GM12892 (cell line): ENCODE data around the gene CAPRIN1.

Experiments
- DNase-seq: peaks from one replicate; pipeline ENCODE4 v3.0.0; 2011; ENCODE audit not compliant: insufficient read length
- FAIRE-seq: peaks from 2 replicates; lab custom pipeline; 2011; peaks lifted over from hg19 to GRCh38; lab: Jason Lieb, UNC
- POLR2A ChIP-seq: IDR thresholded peaks from 2 replicates; pipeline ENCODE4 v1.6.1; 2011; ENCODE audit warnings: low read depth, low read length, control low read depth
- POLR2AphosphoS5 ChIP-seq: IDR thresholded peaks from 2 replicates; pipeline ENCODE4 v1.6.1; 2011; ENCODE audit warnings: low read depth, low read length, control low read depth
- TAF1 ChIP-seq: IDR thresholded peaks from 2 replicates; pipeline ENCODE4 v1.6.1; 2011; ENCODE audit warnings: low read depth, mild to moderate bottlenecking, control low read depth, low read length, borderline replicate concordance

The CAPRIN1 gene

GRCh38 chr11:34148504-34149165 is 97.1 kb downstream of the CAPRIN1 start:
- TF ChIP-seq TAF1, result no peak
- no peak for TF ChIP-seq POLR2A
- no peak for TF ChIP-seq POLR2AphosphoS5
- FAIRE-seq, result no peak
- DNase-seq, result no peak

DNA sequence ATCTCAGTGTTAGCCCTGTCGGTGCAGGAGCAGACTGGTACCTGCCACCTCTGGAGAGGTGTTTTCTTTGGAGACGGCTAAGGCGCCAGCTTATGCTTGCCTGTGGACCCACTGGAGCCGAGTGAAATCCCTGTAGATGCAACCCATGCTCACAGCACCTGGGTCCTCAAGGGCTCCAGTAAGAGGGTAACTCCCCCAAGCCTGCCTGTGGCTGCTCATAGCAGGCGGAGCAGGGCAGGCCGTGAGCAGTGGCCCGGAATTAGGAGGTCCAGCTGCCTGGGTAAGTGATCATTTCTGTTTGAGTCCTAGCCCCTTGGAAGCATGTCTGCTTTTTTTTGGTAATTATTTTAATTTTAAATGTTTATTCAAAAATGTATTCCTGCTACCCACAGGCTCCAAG is 97.7 kb downstream of the CAPRIN1 start:
- TF ChIP-seq TAF1, result no peak
- no peak for TF ChIP-seq POLR2AphosphoS5
- no peak for TF ChIP-seq POLR2A
- FAIRE-seq (no peak), DNase-seq (no peak)

DNA sequence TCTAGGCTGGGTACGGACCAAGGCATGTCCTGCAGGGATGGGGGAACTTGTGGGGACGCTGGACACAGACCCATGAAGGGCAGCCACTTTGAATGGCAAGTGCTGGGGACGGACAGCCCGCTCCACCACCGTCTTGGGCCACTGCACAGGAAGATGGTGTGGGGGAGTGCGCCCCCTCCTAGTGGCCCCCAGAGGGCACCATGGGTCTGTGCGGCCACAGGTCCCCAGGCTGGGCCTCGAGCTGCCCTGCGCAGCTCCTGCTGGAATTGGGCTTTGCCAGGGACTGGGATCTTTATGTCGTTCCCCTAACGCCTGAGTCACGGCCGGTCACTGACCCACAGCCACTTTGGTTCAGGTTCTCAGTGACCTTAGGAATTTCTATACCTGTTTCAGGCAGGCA is 98.3 kb downstream of the CAPRIN1 start:
- FAIRE-seq (peak; percentile 50), DNase-seq (no peak)
- TF ChIP-seq TAF1 (no peak), POLR2A (no peak), POLR2AphosphoS5 (no peak)

DNA sequence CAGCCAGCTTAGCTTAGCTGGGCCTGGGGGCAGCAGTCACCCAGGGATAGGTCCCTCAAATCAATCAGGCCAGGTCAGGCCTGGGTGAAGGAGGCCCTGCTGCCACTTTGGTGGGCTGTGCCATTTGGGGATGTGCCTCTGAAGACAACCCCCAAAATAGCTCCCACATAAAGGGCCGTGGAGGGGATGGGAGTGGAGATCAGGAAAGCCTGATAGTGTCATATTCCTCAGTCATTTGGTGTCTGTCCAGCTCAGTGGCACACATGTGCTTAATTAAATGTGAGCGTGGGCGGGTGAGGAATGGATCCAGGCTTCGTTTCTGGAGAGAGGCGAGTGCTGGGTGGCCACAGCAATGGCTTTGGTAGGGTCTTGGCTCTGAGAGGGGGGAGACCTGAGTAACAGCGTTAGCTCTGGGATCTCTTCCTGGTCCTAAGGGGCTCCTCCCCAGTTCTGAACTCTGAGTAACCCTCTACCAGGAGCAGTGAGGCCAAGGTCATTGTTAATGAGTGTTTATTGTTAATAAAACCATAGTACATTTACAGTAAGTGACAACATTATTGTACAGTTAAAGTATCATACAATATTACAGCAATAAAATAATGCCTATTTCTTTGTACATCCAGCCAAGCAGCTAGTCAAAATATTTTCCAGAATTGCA is 99.1 kb downstream of the CAPRIN1 start:
- DNase-seq (no peak), FAIRE-seq (no peak)
- TF ChIP-seq POLR2AphosphoS5, result no peak
- no peak for TF ChIP-seq POLR2A
- TF ChIP-seq TAF1, result no peak
